HS-5 (cell line): Measurements from ENCODE around the gene PAXX.

Experiments
- DNase-seq: peaks from one replicate; pipeline ENCODE4 v3.0.0-alpha.2; 2012; ENCODE audit warnings: low read depth

PAXX gene

DNA sequence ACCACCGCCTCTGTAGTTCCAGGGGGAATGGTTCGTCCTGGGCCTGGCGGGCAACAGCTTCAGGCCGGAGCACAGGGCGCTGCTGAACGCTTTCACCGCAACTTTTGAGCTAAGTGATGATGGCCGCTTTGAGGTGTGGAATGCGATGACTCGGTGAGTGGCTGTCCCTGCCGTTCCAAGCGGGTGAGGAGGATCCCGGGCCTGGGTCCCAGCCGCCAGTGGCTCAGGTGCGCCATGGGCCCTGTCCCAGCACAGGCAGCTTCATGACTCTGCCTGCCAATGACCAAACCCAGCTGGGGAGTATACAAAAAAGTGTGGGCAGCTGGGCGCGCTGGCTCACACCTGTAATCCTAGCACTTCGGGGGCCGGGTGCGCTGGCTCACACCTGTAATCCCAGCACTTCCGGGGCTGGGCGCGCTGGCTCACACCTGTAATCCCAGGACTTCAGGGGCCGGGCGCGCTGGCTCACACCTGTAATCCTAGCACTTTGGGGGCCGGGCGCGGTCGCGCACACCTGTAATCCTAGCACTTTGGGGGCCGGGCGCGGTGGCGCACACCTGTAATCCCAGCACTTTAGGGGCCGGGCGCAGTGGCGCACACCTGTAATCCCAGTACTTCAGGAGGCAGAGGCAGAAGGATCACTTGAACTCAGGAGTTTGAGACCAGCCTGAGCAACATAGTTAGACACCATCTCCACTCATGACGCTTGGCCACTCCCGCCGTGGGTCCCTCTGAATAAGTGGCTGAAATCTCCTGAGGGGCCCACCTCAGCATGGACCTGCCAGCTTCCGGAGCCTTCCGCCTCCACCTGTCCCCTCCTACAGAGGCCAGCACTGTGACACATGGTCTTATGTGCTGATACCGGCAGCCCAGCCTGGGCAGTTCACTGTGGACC, 39.1 kb upstream of the PAXX start:
- DNase-seq: no peak

DNA sequence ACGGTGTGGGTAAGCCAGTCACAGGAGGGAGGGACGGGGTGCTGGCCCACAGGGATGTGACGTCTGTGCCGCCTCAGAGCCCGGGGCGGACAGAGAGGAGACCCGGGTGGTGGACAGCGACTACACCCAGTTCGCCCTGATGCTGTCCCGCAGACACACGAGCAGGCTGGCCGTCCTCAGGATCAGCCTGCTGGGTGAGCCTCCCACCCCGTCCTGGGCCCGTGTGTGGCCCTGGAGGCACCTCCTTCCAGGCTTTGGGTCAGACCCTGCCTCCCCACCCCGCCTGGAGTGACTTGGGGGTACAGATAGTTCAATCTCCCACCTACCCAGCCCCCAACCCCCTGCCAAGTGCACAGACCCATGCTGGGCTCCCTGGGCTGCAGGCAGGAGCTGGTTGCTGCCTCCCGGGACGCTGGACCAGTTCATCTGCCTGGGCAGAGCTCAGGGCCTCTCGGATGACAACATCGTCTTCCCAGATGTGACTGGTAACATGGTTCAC, 38.4 kb upstream of the PAXX start:
- DNase-seq: no peak

DNA sequence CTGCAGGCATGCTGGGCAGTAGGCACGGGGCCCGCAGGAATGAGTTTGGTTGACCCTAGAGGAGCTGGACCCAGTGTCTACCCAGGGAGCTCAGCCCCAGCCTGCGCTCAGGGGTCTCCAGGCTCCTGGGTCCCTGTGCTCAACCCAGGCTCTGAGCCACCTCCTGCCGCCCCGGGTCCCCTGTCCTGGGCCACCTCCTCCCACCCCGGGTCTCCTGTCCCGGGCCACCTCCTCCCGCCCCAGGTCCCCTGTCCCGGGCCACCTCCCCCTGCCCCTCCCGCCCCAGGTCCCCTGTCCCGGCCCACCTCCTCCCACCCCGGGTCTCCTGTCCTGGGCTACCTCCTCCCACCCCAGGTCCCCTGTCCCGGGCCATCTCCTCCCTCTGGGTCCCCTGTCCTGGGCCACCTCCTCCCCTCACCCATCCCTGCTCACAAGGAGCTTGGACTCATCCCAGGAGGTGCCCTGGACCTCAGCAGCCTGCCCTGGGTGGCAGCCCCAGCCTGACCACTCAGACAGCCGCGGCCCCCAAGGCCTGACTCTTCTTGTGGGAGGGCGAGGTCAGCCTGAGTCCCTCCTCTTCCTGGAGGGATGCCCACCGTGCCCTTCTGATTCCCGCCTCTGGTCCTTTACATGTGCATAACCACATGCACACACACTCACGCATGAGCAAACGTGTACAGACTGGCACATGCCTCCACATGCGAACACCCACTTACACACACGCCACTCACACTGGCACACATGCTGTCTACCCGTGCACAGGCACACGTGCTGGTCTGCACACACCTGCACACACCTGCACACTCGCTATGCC, 37.7 kb upstream of the PAXX start:
- no peak for DNase-seq

DNA sequence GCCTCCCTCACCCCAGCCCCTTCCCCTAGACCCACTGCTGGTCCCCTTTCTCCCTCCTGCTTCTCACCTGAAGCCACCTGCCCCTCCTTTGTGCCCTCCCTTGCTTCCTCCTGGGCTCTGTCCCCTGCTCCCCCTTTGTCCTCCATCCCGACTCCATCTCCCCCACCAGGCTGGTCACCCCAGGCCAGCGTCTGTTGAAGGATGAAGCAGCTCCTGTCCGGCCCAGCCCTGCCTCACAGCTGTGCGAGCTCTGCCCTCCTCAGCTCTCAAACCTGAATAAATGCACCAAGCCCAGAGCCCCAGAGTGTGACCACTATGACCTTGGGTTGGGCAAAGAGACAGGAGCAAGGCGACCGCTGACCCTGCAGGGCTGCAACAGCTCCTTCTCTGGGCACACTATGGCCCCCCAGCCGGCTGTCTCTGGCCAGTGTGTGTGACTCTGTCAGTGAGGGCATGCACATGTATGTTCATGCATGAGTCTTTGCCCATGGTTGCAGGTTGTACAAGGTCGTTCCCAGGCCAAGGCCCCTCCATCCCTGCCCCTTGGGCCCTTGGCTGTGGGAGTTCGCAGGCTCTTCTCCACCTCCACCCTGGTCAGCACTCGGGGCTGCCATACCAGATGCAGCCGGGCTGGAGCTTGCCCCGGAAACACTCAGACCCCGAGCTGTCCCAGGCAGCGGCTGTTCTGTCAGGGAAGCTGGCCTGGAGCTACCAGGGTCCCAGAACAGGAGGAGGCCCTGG, 36.9 kb upstream of the PAXX start:
- DNase-seq: no peak

DNA sequence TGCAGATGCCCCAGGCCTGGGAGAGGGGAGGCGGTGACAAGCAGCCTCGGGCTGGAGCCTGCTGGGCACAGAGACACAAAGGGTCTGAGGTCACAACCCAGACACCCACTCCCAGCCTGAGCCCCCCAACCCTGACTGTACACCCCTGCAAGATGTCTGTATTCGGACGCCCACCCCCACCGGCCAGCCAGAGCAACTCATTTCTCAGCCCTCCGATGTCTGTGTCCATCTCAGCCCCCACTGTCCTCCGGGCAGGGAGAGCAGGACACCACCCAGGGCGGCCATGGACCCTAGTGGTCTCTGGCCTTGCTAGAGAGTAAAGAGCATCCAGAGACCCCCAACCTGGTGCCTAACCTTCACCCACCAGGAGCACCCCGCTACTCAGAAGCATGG, 36.3 kb upstream of the PAXX start:
- no peak for DNase-seq

DNA sequence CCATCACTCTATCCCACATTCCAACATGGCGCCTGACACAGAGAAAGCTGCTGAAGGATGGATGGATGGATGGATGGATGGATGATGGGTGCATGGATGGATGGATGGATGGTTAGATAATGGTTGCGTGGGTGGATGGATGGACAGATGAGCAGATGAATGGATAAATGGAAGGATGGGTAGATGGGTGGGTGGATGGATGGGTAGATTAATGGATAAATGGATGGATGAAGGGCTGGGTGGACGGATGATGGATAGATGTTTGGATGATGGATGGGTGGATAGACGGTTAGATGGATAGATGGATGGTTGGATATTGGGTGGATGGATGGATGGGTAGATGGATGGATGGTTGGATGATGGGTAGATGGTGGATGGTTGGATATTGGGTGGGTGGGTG, 35.6 kb upstream of the PAXX start:
- DNase-seq: no peak

DNA sequence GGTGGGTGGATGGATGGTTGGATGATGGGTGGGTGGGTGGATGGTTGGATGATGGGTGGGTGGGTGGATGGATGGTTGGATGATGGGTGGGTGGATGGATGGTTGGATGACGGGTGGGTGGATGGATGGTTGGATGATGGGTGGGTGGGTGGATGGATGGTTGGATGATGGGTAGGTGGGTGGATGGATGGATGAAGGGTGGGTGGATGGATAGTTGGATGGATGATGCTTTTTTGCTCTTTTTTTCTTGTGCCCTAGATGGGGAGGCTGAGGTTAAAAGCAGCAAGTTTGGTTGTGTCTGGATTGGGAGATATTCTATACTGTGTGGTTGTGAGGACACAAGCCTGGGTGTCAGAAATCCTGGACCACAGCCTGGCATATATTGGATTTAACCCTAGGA, 34.8 kb upstream of the PAXX start:
- DNase-seq: no peak

DNA sequence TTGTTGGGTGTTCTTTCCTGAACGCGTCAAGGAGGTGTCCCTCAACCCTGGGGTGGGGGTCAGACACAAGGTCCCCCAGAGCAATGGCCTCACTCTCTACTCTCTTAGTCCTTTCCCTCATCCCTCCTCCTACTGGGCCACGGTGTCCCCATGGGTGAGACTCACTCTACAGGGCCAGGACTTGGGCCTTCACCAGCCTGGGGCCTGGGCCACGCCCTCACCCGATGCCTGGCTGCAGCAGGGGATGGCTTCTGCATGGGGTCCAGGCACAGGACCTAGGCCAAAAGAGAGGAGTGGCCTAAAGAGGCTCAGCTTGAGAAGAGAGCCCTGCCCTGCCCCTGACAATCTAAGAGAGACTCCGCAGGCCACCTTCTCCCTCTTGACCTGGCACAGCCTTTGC, 34.3 kb upstream of the PAXX start:
- no peak for DNase-seq

DNA sequence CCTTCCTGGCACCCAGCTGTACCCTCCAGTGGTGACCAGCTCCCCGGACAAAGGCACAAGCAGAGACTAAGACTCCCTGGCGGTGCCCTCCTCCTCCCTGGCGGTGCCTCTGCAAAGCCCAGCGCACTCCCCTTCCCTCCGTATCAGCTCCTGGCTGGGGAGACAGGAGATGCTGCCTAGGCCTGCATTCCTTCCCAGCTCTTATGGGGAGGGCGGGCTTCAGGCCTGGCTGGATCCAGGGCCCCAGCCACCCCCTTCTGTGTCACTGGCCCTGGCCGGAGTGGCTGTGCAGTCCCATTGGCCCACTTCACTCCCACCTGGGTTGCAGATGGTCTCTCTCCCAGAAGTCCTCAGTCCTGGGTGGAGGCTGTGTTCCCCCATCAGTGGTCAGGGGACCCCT, 33.7 kb upstream of the PAXX start:
- DNase-seq: no peak

DNA sequence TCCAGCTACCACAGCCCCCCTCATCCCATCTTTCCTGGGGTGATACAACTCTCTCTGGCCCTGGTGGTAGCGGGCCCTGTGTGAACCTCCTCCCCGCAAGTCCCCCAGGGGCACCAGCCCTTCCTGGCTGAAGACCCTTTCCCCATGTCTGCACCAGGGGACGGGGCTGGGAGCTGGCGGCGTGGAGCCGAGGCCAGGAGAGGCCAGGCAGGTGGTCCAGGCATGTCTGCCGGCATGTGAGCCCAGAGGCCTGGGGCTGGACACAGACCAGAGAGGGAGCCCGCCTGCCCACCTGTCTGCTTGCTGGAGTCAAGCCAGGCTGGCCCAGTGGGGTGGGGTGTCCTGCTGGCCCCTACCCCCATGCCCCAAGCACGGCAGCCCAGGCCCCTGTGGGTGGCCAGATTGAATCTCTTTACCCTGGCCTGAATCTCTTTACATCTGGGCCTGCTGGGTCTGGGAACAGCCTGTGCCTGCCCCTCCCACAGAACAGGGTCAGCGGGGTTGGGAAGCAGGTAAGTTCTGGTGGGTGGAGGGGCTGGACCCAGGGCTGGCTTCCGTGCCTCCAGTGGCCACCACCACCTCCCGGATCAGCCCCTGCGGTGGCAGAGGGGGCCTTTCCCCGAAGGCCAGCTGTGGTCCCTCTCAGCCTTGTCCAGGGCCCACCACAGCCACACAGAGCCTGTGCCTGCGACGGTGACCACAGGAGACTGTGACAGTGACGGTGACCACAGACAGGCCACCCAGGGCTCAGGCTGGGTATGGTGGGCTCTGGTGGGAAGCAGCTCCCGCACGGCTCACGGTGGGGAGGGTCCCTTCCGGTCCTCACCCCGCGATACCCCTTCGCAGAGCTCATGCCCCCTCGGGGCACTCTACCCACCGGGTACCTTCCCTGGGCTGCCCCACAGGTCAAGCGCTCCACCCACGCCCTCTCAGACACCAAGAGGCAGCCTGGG, 33.0 kb upstream of the PAXX start:
- no peak for DNase-seq

DNA sequence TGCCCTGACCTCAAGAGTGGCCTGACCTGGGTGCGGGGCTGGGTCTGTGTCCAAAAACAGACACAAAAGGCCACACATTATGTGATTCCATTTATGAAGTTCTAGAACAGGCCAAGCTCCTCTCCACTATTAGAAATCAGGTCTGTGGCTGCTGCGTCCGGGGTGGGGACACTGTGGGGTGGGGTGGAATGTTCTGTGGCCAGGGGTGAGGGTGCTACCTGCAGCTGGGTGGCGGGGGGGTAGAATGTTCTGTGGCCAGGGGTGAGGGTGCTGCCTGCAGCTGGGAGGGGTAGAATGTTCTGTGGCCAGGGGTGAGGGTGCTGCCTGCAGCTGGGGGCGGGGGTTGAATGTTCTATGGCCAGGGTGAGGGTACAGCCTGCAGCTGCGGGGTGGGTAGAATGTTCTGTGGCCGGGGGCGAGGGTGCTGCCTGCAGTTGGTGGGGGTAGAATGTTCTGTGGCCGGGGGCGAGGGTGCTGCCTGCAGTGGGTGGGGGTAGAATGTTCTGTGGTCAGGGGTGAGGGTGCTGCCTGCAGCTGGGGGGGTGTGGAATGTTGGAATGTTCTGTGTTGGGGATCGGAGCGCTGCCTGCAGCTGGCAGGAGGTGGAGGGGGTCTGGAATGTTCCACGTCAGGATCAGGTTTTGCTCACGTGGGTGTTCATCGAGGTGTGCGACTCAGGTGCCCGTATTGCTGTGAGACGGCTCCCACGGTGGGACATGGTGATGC, 31.8 kb upstream of the PAXX start:
- DNase-seq: no peak

DNA sequence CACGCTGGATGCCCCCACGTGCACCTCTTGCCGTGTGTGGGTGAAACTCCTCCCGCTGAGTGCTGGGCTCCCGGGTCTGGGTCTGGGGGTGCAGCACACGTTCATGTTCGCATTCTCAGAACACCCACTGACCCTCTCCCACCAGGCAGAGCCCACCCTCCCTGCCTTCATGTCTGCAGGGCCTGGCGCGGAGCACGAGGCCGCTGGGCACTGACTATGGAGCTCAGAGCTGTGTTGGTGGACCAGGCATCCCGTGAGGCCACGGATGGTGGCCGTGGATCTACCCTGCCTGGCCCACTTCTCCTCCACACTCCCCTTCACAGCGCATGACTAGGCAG, 31.3 kb upstream of the PAXX start:
- DNase-seq: no peak

DNA sequence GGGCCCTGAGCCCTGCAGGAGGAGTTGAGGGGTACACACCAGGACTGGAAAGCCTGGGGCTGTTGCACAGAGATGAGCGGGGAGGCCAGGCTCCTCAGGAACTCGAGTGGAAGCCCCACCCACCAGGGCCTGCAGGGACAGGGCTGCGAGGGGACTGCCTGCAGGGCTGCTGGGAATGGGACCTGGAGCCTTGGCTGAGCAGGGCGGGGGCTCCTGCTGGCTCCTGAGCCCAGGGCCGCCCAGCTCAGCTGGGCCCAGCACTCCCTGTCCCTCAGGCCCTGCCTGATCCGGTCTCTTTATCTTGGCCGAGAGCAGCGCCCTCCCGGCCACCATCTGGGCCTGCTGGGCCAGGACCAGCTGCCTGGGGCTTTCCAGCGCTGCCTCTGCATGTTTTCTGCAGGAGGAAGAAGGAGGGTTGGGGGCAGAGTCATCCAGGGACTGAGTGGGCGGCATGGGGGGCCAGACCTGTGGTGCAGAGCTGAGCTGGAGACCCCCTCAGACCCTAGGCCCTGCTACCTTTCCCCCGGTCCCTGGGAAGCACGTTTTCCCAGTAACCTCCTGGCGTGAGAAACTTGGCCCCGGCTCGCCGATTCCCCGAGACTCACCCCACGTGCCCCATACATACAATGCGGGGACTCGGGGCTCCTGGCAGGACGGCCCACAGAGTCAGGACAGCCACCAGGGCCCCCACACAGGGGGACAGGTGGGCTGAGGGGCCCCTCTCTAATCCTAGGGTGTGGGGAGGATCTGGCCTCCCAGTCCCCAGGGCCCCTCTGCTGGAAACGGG, 30.8 kb upstream of the PAXX start:
- no peak for DNase-seq

DNA sequence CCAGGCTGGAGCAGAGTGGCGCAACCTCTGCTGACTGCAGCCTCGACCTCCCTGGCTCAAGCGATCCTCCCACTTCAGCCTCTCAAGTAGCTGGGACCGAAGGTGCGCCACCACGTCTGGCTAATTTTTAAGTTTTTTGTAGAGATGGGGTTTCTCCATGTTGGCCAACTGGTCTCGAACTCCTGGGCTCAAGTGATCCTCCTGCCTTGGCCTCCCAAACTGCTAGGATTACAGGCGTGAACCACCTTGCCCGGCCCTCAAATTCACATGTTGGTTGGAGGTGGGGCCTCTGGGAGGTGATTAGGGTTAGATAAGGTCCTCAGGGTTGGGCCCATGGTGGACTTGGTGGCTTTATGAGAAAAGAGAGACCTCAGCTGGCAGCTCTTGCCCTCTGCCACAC, 30.1 kb upstream of the PAXX start:
- DNase-seq: no peak

DNA sequence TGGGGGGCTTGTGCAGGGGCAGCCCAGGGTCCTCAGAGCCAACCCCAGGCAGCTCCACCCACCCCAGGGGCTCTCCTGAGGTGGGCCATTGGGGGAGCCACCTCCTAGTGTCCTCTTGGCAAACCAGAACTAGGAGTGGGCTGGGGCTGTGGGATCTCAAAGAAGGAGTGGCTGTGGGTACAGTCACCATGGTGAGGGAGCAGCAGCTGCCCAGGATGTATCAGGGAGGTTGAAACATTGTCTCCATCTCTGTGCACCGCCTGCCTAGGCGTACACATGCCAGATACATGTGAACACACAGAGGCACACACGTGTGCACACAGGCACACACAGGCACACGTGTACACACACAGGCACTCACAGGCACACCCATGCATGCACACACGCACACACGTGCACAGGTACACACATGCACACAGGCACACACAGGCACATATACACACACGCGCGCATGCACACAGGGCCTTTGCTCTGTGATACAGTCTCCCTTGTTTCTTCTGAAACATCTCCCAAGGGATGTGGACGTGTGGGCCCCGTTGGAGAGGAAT, 29.4 kb upstream of the PAXX start:
- no peak for DNase-seq

DNA sequence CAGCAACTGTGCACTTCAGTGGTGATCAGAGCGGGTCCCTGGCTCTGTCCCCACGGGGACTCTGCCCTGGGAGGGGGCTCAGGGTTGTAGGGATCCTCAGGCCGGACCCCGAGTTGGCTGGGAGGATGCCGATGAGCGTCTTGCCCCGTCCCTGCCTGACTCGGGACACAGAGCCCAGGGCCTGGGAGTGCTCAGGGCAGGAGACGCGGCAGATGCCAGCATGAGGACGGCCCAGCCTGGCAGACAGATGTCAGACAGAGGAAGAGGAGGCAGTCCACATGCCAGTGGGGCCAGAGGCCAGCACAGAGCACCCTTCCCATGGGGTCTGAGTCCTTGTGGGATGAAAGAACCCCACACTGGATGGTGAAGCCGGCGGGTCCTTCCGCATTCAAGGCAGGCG, 28.9 kb upstream of the PAXX start:
- no peak for DNase-seq

DNA sequence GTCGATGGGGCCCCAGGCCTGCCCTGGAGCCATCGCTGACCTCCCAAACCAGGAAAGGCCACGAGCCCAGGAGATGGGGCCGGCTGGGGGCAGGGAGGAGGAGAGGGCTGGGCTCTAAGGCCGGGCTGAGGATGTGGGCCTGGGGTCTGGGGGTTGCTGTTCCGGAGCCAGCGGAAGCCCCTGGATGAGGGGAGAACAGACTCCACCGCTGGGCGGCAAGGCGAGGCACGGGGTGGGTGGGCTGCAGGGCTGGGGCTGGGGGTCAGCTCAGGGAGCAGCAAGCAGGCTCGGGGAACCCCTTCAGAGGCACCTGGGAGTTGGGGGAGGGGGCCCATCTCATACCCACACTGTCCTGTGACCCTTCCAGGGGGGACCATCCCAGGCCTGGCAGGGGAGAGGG, 28.5 kb upstream of the PAXX start:
- DNase-seq: no peak

DNA sequence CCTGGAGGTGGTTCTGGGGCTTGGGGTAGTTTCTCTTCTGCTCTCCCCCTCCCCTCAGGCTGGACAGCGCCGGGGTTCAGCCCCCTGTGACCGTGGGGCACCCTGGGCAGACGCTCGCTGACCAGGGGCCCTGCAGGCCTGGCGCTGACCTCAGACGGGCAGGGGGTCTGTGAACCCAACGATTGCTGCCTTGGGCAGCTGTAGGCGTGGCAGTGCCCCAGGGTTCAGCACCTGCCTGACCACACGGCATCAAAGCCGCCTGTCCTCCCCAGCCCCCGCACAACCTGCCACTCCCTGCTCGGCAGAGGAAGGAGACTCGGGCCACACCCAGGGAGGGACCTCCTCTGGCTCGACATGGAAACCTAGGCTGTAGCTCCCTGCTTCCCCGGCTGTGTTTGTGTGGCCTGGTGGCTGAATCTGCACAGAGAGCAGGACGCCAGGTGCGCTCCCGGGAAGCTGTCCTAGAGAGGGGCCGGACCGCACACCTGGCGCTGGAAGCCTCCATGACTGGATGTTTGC, 28.0 kb upstream of the PAXX start:
- no peak for DNase-seq

DNA sequence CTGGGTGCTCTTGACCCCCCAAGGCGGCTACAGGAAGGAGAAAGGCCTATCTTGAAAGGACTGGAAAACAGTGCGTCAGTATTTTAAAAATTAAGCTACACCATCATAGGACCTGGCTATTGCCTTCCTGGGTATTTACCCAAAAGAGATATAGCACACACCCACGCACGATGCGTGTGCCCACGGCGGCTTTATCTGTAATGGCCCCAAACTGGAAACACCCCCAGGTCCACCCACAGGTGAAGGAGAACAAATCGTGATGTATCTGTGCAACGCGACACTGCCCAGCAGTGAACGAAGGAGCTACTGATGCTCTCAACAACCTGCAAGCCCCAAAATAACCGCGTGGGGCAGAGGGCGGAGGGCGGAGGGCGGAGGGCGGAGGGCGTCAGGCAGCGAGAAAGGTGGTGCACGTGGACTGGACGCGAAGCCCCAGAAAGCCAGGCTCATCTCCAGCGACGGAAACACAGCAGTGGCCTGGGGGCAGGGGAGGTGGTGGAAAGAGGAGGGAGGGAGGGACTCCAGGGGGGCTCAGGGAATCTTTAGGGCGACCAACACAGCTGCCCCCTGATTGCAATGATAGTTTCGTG, 27.3 kb upstream of the PAXX start:
- DNase-seq: no peak
